CD4-positive, alpha-beta T cell (primary cell): ENCODE measurements around the gene BCL2. TPM values are rescaled to one million over a fixed set of nuclear protein-coding genes. Genes with fewer than 3 reads are reported as not detected.

ENCODE experiments used
- ATAC-seq: fragments of 200-7000 bp; cut with Tn5 transposase; one replicate; pipeline ENCODE4 v1.10.0; 2022; ENCODE audit warnings: mild to moderate bottlenecking; ENCODE audit not compliant: poor library complexity
- CTCF ChIA-PET: fragments of 350-600 bp; sonication (Branson Sonifier 250); formaldehyde crosslinking; loops from one replicate; lab custom pipeline; 2021; ENCODE audit warnings: antibody characterized with exemption, inconsistent platforms; lab: Charles Lee
- POLR2A ChIA-PET: fragments of 350-600 bp; sonication (Branson Sonifier 250); formaldehyde crosslinking; loops from one replicate; lab custom pipeline; 2021; ENCODE audit warnings: antibody characterized with exemption, inconsistent platforms; lab: Charles Lee
- DNase-seq, 14 experiments: peaks; one replicate each; pipeline ENCODE4 v3.0.0-alpha.2; 2013 to 2020; ENCODE audit warnings: mixed read lengths in 2 of 14
- H3K27ac ChIP-seq, 2 donors: one replicate each; pipeline versions ENCODE4 v1.5.1 to v1.7.0; 2013; ENCODE audit warnings: low read length in 2 of 2, low read depth in 1 of 2, mild to moderate bottlenecking in 1 of 2
- H3K27me3 ChIP-seq, 2 experiments: 1 replicate in 1 of 2; 2 replicates in 1 of 2; pipeline versions ENCODE4 v1.6.1 to v1.7.0; 2013; ENCODE audit warnings: low read length in 2 of 2, control low read depth in 1 of 2, mild to moderate bottlenecking in 1 of 2, moderate library complexity in 1 of 2; ENCODE audit not compliant: insufficient read depth in 2 of 2, control insufficient read depth in 1 of 2
- H3K36me3 ChIP-seq: one replicate; pipeline ENCODE4 v1.6.1; 2013; ENCODE audit warnings: low read length, control low read depth; ENCODE audit not compliant: insufficient read depth
- H3K4me1 ChIP-seq: one replicate; pipeline ENCODE4 v1.6.1; 2013; ENCODE audit warnings: low read length, control low read depth; ENCODE audit not compliant: insufficient read depth
- H3K4me3 ChIP-seq: one replicate; pipeline ENCODE4 v1.5.1; 2013; ENCODE audit warnings: mild to moderate bottlenecking, low read length, moderate library complexity
- H3K9me3 ChIP-seq, 2 experiments: 1 replicate in 1 of 2; 2 replicates in 1 of 2; pipeline versions ENCODE4 v1.6.1 to v1.7.0; 2013; ENCODE audit warnings: low read length in 2 of 2, mild to moderate bottlenecking in 2 of 2, control low read depth in 1 of 2, moderate library complexity in 1 of 2; ENCODE audit not compliant: control insufficient read depth in 1 of 2, insufficient read depth in 1 of 2
- H3K27ac Mint-ChIP-seq: one replicate; pipeline ENCODE4 v1.8.0; 2020; ENCODE audit warnings: mixed read lengths
- H3K27me3 Mint-ChIP-seq: one replicate; pipeline ENCODE4 v1.8.0; 2021; ENCODE audit warnings: mixed read lengths
- H3K36me3 Mint-ChIP-seq: one replicate; pipeline ENCODE4 v1.8.0; 2021; ENCODE audit warnings: low read depth, mixed read lengths
- H3K4me1 Mint-ChIP-seq: one replicate; pipeline ENCODE4 v1.8.0; 2021; ENCODE audit warnings: low read depth, mixed read lengths
- H3K4me3 Mint-ChIP-seq: one replicate; pipeline ENCODE4 v1.8.0; 2020; ENCODE audit warnings: mild to moderate bottlenecking, mixed read lengths
- H3K9me3 Mint-ChIP-seq: one replicate; pipeline ENCODE4 v1.8.0; 2020; ENCODE audit warnings: mixed read lengths
- CTCF ChIP-seq: fragments of 200-600 bp; IDR thresholded peaks from one replicate; pipeline ENCODE4 v1.8.0; 2022; ENCODE audit warnings: antibody characterized with exemption, mild to moderate bottlenecking
- intact Hi-C, 2 experiments: fragments of 100-400 bp; cut with DNase I in 1 of 2; cut with micrococcal nuclease in 1 of 2; formaldehyde crosslinking; loops; one replicate each; pipeline versions ENCODE4 v1.15.1 to v1.9.0; 2023 to 2025; cut with DNase I, micrococcal nuclease
- total RNA-seq, 174 experiments: library from RNA in 2 of 174; stranded (reverse) in 2 of 174; gene quantifications; one replicate each; pipeline ENCODE4 v1.2.3 and lab custom pipeline; 2021 to 2026

Gene BCL2
- total RNA-seq, 2 experiments from 2014 or later = 40.1 to 40.3 TPM

DNA sequence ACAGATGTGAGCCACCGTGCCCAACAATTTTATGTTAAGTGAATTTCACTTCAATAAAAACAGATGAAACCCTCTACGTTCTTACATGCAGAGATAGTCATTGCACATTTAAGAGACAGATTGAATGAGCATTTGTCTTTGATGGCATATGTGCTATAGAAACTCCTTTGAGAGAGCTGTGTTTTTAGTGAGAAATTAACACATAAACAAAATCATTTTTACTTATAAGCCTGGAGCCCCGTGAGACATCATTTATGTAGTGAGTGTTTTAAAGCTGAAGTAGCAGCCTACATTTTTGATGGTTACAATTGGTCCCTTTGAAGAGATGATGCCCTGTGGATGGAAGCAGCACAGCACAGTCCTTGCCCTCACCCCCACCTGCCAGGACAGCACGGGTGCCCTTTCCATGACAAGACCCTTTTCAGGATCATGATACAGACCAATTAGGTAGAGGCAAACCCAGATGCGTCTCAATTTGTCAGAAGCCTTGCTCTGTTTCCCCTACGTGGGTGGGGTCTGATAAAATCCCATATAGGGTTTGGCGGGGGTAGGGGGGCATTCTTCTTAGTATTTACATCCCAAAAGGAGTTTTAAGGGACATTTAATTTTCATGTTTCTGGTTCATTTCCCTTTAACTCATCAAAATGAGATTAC lies 237.1 kb downstream of the BCL2 start:
- Mint-ChIP-seq H3K27ac (no peak overlapping the region), H3K4me1 (no peaks in the 10 kb centered on the region), H3K36me3 (no peaks in the 10 kb centered on the region), H3K9me3 (no peaks in the 10 kb centered on the region), H3K27me3 (no peaks in the 10 kb centered on the region), H3K4me3 (no peak overlapping the region)
- Histone ChIP-seq H3K36me3 (no peaks in the 10 kb centered on the region), H3K9me3 (peaks cover 0 to 8% of the 10 kb centered on the region in 2 experiments), H3K4me3 (no peak overlapping the region), H3K27me3 (no peaks in the 10 kb centered on the region), H3K4me1 (no peaks in the 10 kb centered on the region), H3K27ac (no peak overlapping the region)
- CTCF ChIA-PET = no interaction called here
- TF ChIP-seq CTCF = no peak
- DNase-seq = no peak
- ATAC-seq = no peak
- POLR2A ChIA-PET = no interaction called here
- intact Hi-C loops = no loop called here

DNA sequence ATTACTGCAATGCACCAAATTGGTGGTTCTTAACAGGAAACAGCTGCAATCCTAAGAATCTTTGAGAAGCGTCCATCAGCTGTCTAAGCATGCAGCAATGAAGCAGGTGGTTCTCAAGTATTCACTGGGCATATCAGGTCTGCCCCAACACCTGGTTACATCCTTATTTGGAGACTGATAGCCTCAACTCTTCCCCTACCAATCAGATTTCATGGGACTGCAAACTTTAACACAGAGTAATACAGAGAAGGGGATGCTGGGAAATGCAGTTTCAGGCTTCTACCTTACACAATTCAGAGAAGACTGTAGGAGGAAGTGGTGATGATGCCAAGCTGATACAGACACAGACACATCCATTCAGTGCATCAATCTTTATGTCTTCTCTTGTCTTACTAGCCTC lies 240.5 kb downstream of the BCL2 start:
- Histone ChIP-seq H3K9me3 (peaks cover 0 to 8% of the 10 kb centered on the region in 2 experiments), H3K27ac (no peak overlapping the region), H3K4me1 (peaks cover 3% of the 10 kb centered on the region), H3K36me3 (no peaks in the 10 kb centered on the region), H3K4me3 (no peak overlapping the region), H3K27me3 (no peaks in the 10 kb centered on the region)
- ChIA-PET POLR2A (no interaction called here), CTCF (no interaction called here)
- no peaks in the 10 kb centered on the region for H3K9me3 Mint-ChIP-seq
- H3K27ac Mint-ChIP-seq = no peak overlapping the region
- peak; percentile 68 for ATAC-seq
- DNase-seq = peak in 3 of 14 experiments; percentile 22 to 39 (median 32)
- TF ChIP-seq CTCF = no peak
- peaks cover 11% of the 10 kb centered on the region for H3K4me1 Mint-ChIP-seq
- peaks cover 8% of the 10 kb centered on the region for H3K27me3 Mint-ChIP-seq
- no peak overlapping the region for H3K4me3 Mint-ChIP-seq
- intact Hi-C loops = no loop called here
- no peaks in the 10 kb centered on the region for H3K36me3 Mint-ChIP-seq

GRCh38 chr18:63078471-63078870 lies 241.1 kb downstream of the BCL2 start:
- Mint-ChIP-seq H3K4me1 (peaks cover 11% of the 10 kb centered on the region), H3K27me3 (peaks cover 8% of the 10 kb centered on the region), H3K4me3 (no peak overlapping the region), H3K36me3 (no peaks in the 10 kb centered on the region), H3K27ac (no peak overlapping the region), H3K9me3 (no peaks in the 10 kb centered on the region)
- peak in 3 of 14 experiments; percentile 21 to 51 (median 49) for DNase-seq
- TF ChIP-seq CTCF = no peak
- Histone ChIP-seq H3K27me3 (no peaks in the 10 kb centered on the region), H3K9me3 (peaks cover 0 to 8% of the 10 kb centered on the region in 2 experiments), H3K4me3 (no peak overlapping the region), H3K4me1 (peaks cover 3% of the 10 kb centered on the region), H3K27ac (no peak overlapping the region), H3K36me3 (no peaks in the 10 kb centered on the region)
- intact Hi-C loops = no loop called here
- ChIA-PET CTCF (no interaction called here), POLR2A (no interaction called here)
- ATAC-seq = no peak
